GM21786 (cell line): ENCODE data around the gene MS4A18.
"Not testable (repeated sequence)": the region's sequence is repeated elsewhere in the genome, so short reads cannot be mapped to it uniquely, and the experiment has no call there.

Experiments
- ATAC-seq: cut with Tn5 transposase; IDR thresholded peaks from one replicate; pipeline ENCODE4 v1.9.1; 2021; ENCODE audit not compliant: unreplicated experiment

Gene MS4A18

GRCh38 chr11:60734279-60734678, 9.8 kb downstream of the MS4A18 start:
- no peak for ATAC-seq

GRCh38 chr11:60739114-60739513, 14.6 kb downstream of the MS4A18 start:
- ATAC-seq = no peak

- ATAC-seq = no peak
Observed at GRCh38 chr11:60740573-60740972, 16.1 kb downstream of the MS4A18 start.

GRCh38 chr11:60741421-60741820, 16.9 kb downstream of the MS4A18 start:
- ATAC-seq = no peak

- no peak for ATAC-seq
Observed at GRCh38 chr11:60743058-60743457, 18.5 kb downstream of the MS4A18 start.

GRCh38 chr11:60744114-60744513, 19.6 kb downstream of the MS4A18 start:
- no peak for ATAC-seq

GRCh38 chr11:60747359-60747873, 22.9 kb downstream of the MS4A18 start:
- no peak for ATAC-seq

- no peak for ATAC-seq
Observed at GRCh38 chr11:60748225-60748624, 23.7 kb downstream of the MS4A18 start.

- ATAC-seq = no peak
Observed at GRCh38 chr11:60748821-60749220, 24.3 kb downstream of the MS4A18 start.

GRCh38 chr11:60750911-60751310, 26.4 kb downstream of the MS4A18 start:
- no peak for ATAC-seq

GRCh38 chr11:60753309-60753708, 28.8 kb downstream of the MS4A18 start:
- no peak for ATAC-seq

GRCh38 chr11:60754887-60755286, 30.4 kb downstream of the MS4A18 start:
- no peak for ATAC-seq

GRCh38 chr11:60756307-60757032, 31.9 kb downstream of the MS4A18 start, which contains the start of gene MS4A15:
Gene MS4A15, plus strand, starts transcription at chr11:60756867. Its CDS starts 6,867 bp downstream, at chr11:60763734.
- no peak for ATAC-seq

- no peak for ATAC-seq
Observed at GRCh38 chr11:60757231-60757800, 32.8 kb downstream of the MS4A18 start.

GRCh38 chr11:60758671-60759070, 34.2 kb downstream of the MS4A18 start:
- ATAC-seq = not testable (repeated sequence)

- not testable (repeated sequence) for ATAC-seq
Observed at GRCh38 chr11:60759438-60760225, 35.1 kb downstream of the MS4A18 start.

- peak; percentile 23 for ATAC-seq
Observed at GRCh38 chr11:60761436-60762190, 37.1 kb downstream of the MS4A18 start.

GRCh38 chr11:60762851-60763691, 38.6 kb downstream of the MS4A18 start:
- ATAC-seq = peak; percentile 72

- ATAC-seq = peak; percentile 20
Observed at GRCh38 chr11:60763692-60764369, 39.3 kb downstream of the MS4A18 start.
